WTC11 (cell line): ENCODE data around the gene LRRC3C. TPM values are rescaled to one million over a fixed set of nuclear protein-coding genes. Genes with fewer than 3 reads are reported as not detected.

Experiments used
- ATAC-seq: fragments of 200-7000 bp; cut with Tn5 transposase; 2 replicates; pipeline ENCODE4 v1.10.0; 2021; ENCODE audit warnings: mild to moderate bottlenecking, moderate library complexity
- CTCF ChIA-PET: fragments of 300-600 bp; sonication (Branson Sonifier 250); formaldehyde crosslinking; loops from one replicate; lab custom pipeline; 2021; ENCODE audit warnings: antibody characterized with exemption; lab: Charles Lee
- POLR2A ChIA-PET: fragments of 350-600 bp; sonication (Branson Sonifier 250); formaldehyde crosslinking; loops from one replicate; lab custom pipeline; 2021; ENCODE audit warnings: antibody characterized with exemption; lab: Charles Lee
- DNase-seq: peaks from one replicate; pipeline ENCODE4 v3.0.0; 2021; ENCODE audit warnings: low spot score
- H3K27ac Mint-ChIP-seq: 2 replicates; pipeline ENCODE4 v1.8.0; 2021; ENCODE audit warnings: mixed read lengths
- H3K27me3 Mint-ChIP-seq: 2 replicates; pipeline ENCODE4 v1.8.0; 2021; ENCODE audit warnings: low read depth, mild to moderate bottlenecking, moderate library complexity, mixed read lengths
- H3K36me3 Mint-ChIP-seq: 2 replicates; pipeline ENCODE4 v1.8.0; 2021; ENCODE audit warnings: mixed read lengths
- H3K4me1 Mint-ChIP-seq: 2 replicates; pipeline ENCODE4 v1.8.0; 2022; ENCODE audit warnings: mixed read lengths
- H3K4me3 Mint-ChIP-seq: 2 replicates; pipeline ENCODE4 v1.8.0; 2021; ENCODE audit warnings: mild to moderate bottlenecking, moderate library complexity, mixed read lengths
- H3K9me3 Mint-ChIP-seq: 2 replicates; pipeline ENCODE4 v1.8.0; 2021; ENCODE audit warnings: mixed read lengths
- ATF1 ChIP-seq: sonication (generic); formaldehyde crosslinking; IDR thresholded peaks from 2 replicates; pipeline ENCODE4 v1.8.1; 2023; ENCODE audit warnings: mild to moderate bottlenecking, moderate library complexity, missing genetic modification reagents
- CBFB ChIP-seq: sonication (generic); formaldehyde crosslinking; IDR thresholded peaks from 2 replicates; pipeline ENCODE4 v1.8.1; 2022; ENCODE audit warnings: mild to moderate bottlenecking, low read depth, missing genetic modification reagents
- CDX4 ChIP-seq: fragments of 250-450 bp; sonication (Bioruptor Pico); IDR thresholded peaks from 2 replicates; pipeline ENCODE4 v1.9.0; 2021; ENCODE audit warnings: moderate library complexity, mild to moderate bottlenecking, inconsistent platforms, borderline replicate concordance
- E2F4 ChIP-seq: sonication (generic); formaldehyde crosslinking; IDR thresholded peaks from 2 replicates; pipeline ENCODE4 v1.8.1; 2022; ENCODE audit warnings: low read depth, mild to moderate bottlenecking, moderate library complexity, missing genetic modification reagents, borderline replicate concordance
- ERG ChIP-seq: fragments of 250-450 bp; sonication (Bioruptor Pico); IDR thresholded peaks from 2 replicates; pipeline ENCODE4 v1.8.0; 2021; ENCODE audit warnings: mild to moderate bottlenecking
- FOXP4 ChIP-seq: sonication (generic); formaldehyde crosslinking; IDR thresholded peaks from 2 replicates; pipeline ENCODE4 v1.8.0; 2022; ENCODE audit warnings: mild to moderate bottlenecking, missing genetic modification reagents
- HMGA2 ChIP-seq: fragments of 250-450 bp; sonication (Bioruptor Pico); IDR thresholded peaks from 2 replicates; pipeline ENCODE4 v1.4.0; 2021; ENCODE audit warnings: mild to moderate bottlenecking, moderate library complexity
- JUN ChIP-seq: sonication (generic); formaldehyde crosslinking; IDR thresholded peaks from 2 replicates; pipeline ENCODE4 v1.8.0; 2023; ENCODE audit warnings: mild to moderate bottlenecking, missing genetic modification reagents
- KAT7 ChIP-seq: sonication (generic); formaldehyde crosslinking; IDR thresholded peaks from 2 replicates; pipeline ENCODE4 v1.8.1; 2023; ENCODE audit warnings: missing genetic modification reagents, mild to moderate bottlenecking, borderline replicate concordance
- NFE2L1 ChIP-seq: sonication (generic); formaldehyde crosslinking; IDR thresholded peaks from 2 replicates; pipeline ENCODE4 v1.8.1; 2023; ENCODE audit warnings: missing genetic modification reagents
- NFYB ChIP-seq: sonication (generic); formaldehyde crosslinking; conservative IDR thresholded peaks from 2 replicates; pipeline ENCODE4 v1.8.0; 2022; ENCODE audit warnings: low read depth, missing genetic modification reagents
- TEAD4 ChIP-seq: sonication (generic); formaldehyde crosslinking; IDR thresholded peaks from 2 replicates; pipeline ENCODE4 v1.8.0; 2022; ENCODE audit warnings: mild to moderate bottlenecking, missing genetic modification reagents
- ZBTB43 ChIP-seq: sonication (generic); formaldehyde crosslinking; IDR thresholded peaks from 2 replicates; pipeline ENCODE4 v1.8.1; 2023; ENCODE audit warnings: mild to moderate bottlenecking, missing genetic modification reagents
- ZMAT4 ChIP-seq: fragments of 250-450 bp; sonication (Bioruptor Pico); IDR thresholded peaks from 2 replicates; pipeline ENCODE4 v1.9.0; 2021; ENCODE audit warnings: mild to moderate bottlenecking
- ZNF512 ChIP-seq: sonication (generic); formaldehyde crosslinking; IDR thresholded peaks from 2 replicates; pipeline ENCODE4 v1.8.1; 2022; ENCODE audit warnings: missing genetic modification reagents, borderline replicate concordance
- ZNF532 ChIP-seq: fragments of 250-450 bp; sonication (Bioruptor Pico); IDR thresholded peaks from 2 replicates; pipeline ENCODE4 v1.9.0; 2021; ENCODE audit warnings: mild to moderate bottlenecking, borderline replicate concordance
- ZNF671 ChIP-seq: fragments of 250-450 bp; sonication (Bioruptor Pico); IDR thresholded peaks from 2 replicates; pipeline ENCODE4 v1.8.0; 2021; ENCODE audit warnings: mild to moderate bottlenecking
- total RNA-seq: library from RNA; stranded (reverse); gene quantifications from 3 replicates; pipeline ENCODE4 v1.2.3, GENCODE V29; 2021

Gene LRRC3C
- total RNA-seq, 1 experiment from 2014 or later, result not detected

- no peak for TF ChIP-seq KAT7 (CRISPR knock-in tag)
- TF ChIP-seq ZBTB43 (CRISPR knock-in tag), result no peak
- TF ChIP-seq FOXP4, result no peak
- TF ChIP-seq TEAD4 (CRISPR knock-in tag), result no peak
- no peak for TF ChIP-seq ZNF512
- TF ChIP-seq E2F4 (CRISPR knock-in tag), result no peak
- TF ChIP-seq CDX4 (CRISPR knock-in tag), result no peak
- TF ChIP-seq CBFB (CRISPR knock-in tag), result no peak
- TF ChIP-seq ZNF532, result no peak
- no peak for TF ChIP-seq ZMAT4 (CRISPR knock-in tag)
Observed at GRCh38 chr17:39919087-39919683, 8.3 kb upstream of the LRRC3C start (continued).

GRCh38 chr17:39920218-39921210, 7.0 kb upstream of the LRRC3C start:
- DNase-seq (no peak), ATAC-seq (no peak)
- H3K9me3 Mint-ChIP-seq, result no peaks in the 10 kb centered on the region
- CTCF ChIA-PET, result no interaction called here
- POLR2A ChIA-PET, result no interaction called here
- H3K4me3 Mint-ChIP-seq, result no peak overlapping the region
- H3K27ac Mint-ChIP-seq, result no peak overlapping the region
- H3K27me3 Mint-ChIP-seq, result no peaks in the 10 kb centered on the region
- H3K4me1 Mint-ChIP-seq, result peaks cover 17% of the 10 kb centered on the region
- H3K36me3 Mint-ChIP-seq, result peaks cover 20% of the 10 kb centered on the region
- TF ChIP-seq JUN (CRISPR knock-in tag), result no peak
- no peak for TF ChIP-seq HMGA2
- TF ChIP-seq ZNF671 (CRISPR knock-in tag), result no peak
- no peak for TF ChIP-seq NFE2L1 (CRISPR knock-in tag)
- no peak for TF ChIP-seq NFYB (CRISPR knock-in tag)
- no peak for TF ChIP-seq ERG (CRISPR knock-in tag)
- no peak for TF ChIP-seq ATF1
